GM19351 (cell line): Measurements from ENCODE around the gene WWTR1.

ENCODE experiments used
- ATAC-seq: cut with Tn5 transposase; IDR thresholded peaks from one replicate; pipeline ENCODE4 v1.9.1; 2021; ENCODE audit warnings: mild to moderate bottlenecking, moderate library complexity; ENCODE audit not compliant: unreplicated experiment

WWTR1 gene

DNA sequence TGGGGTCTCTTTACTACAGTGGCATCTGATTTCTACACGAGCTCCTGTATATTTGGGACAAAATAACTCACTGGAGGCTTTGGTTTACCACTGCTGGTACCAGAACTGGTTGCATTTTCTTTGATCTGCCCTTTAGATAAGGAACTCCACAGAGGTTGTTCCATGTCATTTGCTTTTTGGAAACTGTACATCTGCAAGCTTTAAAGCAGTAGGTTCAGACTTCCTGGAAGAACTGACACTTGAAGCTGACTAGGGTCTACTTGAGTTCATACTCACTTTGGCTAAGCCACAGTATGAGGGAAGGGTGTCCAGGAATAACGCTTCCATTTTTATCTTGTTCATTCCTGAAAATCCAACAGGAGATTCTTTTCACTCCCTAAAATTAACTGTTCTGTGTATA is 86.4 kb downstream of the WWTR1 start:
- ATAC-seq, result no peak

DNA sequence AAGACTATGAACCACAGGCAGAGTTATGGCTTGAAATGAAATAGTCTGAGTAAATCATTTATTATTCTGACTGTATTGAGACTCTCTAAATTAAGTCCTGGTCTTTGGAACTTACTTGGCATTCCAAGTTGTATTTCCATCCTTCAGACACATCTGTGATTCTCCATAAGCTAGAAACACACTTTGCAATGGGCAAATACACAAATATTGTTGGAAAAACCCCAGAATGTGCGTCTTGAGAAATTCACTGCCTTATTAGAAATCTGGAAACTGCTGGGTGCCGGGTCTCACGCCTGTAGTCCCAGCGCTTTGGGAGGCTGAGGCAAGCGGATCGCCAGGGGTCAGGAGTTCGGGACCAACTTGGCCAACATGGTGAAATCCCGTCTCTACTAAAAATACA is 87.8 kb downstream of the WWTR1 start:
- ATAC-seq, result no peak

DNA sequence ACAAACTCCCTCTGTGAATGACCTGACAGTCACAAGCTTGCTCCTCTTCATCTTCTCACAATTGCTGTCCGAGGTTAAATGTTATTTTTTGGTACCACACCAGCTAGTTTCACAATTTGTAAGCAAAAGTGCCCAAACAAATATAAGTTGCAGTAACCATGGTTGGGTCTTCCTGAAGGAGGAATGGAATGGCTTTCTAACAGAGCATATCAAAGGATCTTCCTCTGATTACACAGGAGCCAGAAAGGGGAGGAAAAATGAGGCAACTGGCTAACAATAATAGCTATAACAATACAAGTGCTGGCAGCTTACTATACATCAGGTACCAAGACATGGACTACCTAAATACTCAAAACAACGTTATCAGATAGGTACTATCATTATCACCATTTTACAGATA is 90.4 kb downstream of the WWTR1 start:
- ATAC-seq, result no peak

DNA sequence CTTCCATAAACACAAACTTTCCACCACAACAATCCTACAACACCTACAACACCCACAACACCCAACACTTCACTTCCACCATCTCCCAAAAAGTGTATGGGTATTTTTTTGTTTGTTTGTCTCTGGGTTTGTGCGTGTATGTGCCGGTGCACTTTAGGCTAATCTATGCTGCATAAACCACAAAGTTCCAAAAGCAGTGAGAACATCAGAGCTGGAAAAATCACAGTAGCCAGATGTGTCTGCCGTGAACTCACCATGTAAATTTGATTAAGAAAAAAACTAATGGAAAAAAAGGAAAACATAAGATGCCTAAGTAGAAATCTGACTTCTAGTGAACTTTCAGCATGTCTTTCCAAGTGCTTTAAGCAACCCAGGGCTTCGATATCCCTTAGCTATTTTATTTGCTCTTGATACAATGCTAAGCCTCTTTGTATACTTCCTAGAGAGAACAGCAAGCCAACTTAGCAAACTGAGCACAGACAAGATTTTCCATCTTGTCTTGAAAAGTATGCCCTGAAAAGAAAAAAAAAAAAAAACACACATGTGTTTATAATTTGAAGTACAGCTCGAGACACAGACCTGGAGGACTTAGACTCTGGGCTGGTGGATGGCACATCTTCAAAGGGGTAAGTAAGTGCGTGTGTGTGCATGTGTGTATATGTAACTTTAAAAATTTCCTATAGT is 91.4 kb downstream of the WWTR1 start:
- no peak for ATAC-seq

DNA sequence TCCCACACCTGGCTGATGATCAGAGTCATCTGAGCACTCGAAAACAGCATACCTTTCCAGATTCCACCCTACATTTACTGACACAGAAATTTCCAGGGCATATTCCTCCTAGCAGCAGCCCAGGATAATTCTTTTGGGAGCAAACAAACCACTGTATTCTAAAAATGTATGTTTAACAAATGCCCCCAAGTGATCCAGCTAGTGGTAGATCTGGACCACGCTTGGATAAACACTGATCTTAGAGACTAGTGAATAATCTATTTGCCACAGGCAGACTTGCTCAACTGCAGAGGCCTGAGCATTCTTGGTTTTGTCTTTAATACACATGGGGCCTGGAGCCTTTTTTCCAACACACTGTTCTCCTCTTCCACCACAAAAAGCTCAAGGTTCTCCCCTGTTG is 93.7 kb downstream of the WWTR1 start:
- ATAC-seq, result no peak

DNA sequence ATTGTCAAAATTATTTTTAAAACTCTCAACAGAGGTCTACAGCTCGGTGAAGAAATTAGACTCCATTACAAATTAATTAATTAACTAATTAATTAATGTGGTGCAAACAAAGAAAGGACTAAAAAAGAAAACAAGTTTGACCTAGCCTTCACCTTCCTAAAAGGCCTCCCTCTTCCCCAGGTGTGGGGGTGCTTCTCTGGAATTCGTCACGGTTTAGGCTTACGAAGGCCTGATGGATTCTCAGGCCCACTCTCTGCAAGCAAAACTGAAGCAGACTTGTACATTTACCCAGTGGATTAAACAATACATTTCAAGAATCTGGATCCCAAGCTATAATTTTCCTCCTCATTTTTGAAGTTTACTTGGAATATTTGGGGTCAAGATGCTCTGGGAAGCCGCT is 94.7 kb downstream of the WWTR1 start:
- no peak for ATAC-seq

DNA sequence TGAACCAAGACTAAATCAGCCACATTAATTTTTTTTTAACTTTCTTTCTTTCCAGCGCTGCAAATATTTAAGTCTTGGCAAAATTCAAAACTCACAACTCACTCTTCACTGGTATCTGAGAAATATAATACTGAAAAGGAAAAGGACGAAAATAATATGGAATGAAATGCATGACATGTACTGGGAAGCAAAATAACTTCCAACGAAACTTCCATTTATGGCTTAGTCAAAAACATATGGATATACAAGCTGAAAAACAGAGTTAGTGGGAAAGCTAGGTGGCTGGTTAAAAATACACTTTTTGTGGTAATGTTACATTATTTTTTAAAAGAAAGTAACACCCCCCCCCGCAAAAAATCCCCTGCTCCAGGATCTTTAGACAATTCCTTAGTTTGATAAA is 97.2 kb downstream of the WWTR1 start:
- ATAC-seq, result no peak

DNA sequence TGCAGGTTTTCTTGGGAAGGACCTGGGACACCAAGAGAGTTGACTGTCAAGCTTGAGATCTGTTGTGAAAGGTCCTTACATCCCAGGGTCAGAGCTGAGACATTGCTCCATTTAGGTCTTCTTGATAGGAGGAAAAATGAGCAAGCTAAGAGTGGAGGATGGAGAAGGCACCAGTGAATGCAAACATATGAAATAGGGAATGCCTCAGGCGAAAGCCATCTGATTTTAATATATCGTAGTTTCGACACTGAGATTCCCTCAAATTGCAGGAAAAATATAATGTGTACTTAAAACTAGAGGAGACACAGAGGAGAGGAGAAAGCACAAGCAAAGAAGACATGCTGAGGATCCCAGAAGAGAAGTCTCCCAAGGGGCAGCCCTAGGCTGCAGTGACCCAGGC is 97.8 kb downstream of the WWTR1 start:
- ATAC-seq, result no peak

DNA sequence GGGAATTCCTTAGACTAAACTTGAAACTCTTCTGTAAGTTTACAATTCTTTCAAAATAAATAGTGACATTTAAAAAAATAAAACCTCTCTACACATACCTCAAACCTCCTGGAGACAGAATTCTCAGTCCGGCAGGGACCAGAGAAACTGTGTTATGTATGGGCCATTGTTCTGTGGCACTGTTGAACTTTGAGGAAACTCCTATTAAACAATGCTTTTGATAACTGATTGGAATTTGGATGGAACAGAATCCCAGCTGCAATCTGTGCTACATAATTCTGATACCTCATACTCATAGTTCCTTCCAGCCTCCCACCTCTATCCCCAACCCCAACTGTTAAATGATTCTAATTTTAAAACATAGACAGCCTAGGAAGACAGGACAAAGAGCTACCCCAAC is 98.3 kb downstream of the WWTR1 start:
- ATAC-seq, result no peak

DNA sequence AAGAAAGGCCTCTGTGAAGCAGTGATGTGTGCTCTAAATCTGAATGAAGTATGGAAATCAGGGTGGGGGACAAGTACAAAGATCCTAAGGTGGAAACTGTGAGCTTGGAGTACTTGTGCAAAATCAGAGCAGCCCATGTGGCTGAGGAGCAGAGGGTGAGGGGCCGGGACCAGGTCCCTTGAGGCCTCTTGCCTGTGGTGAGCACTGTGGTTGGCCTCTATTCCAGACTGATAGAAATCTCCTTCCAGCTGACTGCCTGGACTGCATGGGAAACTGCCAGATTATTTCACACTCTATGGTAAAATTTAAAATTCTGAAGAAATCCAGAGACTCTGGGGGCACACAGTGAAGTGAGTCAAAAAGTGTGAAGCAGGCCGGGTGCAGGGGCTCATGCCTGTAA is 101.9 kb downstream of the WWTR1 start:
- no peak for ATAC-seq

DNA sequence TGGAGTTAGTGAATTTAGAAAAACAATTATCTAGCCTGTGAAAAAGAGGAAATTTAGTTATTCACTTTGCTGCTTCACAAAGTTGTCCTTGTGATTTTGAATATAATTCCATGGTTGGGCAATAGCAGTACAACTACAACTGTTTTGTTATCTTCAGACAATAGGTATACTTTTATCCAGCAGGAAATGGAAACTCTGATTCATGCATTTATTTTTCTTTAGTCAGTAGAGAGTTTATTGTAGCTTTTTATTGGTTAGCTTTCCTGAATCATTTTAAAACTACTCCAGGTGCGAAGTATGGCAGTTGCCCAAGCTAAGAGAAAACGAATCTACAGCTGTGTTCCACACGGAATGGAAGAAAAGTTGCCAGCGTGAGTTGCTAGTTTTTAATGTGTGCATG is 103.0 kb downstream of the WWTR1 start:
- no peak for ATAC-seq

DNA sequence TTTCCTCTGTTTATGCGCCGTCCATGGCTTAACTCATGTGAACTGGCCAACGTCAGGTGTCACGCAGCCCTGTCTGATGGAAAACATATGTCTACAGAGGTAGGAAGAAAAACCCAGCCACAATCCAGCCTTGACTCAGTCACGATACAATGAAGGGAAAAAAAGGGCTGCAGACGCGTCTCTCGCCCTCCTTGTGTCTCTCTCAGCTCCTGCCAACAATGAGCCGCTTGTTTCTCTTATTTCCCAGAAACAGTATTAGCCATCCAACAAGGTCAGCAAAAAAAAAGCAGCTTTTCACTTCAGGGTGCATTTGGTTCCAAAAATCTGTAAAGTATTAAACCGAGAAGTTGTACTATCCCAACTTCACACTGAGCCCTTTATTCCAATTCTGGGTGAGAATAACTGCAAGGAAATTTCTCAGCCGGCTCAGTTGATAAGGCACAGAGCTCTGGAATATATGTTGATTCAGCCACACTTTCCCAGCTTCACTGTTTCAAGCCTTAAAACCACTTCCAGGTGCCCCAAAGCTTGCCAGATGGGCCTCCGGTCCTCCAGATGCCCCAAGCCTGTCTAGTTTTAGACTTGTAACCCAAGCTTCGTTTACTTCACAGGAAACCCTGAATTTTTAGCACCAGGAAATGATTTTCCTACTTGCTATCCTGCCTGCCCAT is 103.9 kb downstream of the WWTR1 start:
- no peak for ATAC-seq

DNA sequence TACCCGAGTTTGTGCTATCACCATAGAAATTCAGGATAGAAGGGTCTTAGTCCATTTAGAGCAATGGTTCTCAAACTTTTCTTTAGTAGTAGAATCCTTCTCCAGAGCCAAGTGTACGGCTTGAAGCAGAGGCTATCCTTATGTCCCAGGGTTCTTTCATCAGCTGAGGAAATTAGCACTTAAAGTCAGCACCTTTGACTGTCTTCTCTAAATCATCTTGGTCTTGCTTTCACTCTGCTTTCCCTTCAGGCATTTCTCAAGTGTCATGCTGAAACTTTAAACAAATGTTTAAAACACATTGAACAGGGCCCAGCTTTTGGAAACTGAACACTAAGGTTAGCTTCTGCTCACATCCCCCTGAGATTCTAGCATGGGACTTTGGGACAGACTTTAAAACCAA is 105.1 kb downstream of the WWTR1 start:
- ATAC-seq, result no peak

DNA sequence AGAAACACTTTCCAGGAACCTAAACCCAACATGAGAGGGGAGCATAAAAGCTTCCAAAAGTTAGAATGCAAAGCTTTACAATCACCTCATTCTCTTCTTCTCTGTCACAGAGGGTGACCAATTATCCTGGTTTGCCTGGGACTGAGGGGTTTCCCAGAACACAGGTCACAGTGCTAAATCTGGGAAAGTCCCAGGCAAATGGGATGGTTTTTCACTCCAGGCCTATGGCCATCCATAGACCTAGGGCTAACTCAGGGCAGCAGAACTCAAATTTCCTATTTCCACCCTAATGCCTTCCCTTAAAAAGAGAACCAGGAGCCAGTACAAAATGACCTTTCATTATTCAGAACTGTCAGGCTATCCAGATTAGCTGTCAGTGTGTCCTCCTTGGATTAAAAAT is 106.3 kb downstream of the WWTR1 start:
- ATAC-seq, result no peak

DNA sequence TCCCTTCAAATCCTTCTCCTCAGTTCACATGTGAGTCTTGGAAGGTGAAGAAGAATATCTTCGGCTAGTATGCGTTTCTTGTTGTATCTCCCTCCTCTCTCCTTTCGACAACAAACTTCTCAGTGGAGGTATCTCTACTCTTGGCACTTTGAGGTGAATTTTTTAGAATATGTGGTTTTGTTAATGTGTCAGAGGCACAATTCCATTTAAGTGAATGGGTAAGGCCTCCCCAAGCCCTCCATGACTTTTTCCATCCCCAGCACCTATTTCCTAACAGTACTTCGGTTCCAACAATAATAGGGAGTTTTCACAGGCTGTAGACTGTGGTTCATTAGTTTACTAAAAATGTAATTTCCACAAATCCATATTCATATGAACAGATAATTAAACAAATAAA is 109.2 kb downstream of the WWTR1 start:
- ATAC-seq, result no peak

DNA sequence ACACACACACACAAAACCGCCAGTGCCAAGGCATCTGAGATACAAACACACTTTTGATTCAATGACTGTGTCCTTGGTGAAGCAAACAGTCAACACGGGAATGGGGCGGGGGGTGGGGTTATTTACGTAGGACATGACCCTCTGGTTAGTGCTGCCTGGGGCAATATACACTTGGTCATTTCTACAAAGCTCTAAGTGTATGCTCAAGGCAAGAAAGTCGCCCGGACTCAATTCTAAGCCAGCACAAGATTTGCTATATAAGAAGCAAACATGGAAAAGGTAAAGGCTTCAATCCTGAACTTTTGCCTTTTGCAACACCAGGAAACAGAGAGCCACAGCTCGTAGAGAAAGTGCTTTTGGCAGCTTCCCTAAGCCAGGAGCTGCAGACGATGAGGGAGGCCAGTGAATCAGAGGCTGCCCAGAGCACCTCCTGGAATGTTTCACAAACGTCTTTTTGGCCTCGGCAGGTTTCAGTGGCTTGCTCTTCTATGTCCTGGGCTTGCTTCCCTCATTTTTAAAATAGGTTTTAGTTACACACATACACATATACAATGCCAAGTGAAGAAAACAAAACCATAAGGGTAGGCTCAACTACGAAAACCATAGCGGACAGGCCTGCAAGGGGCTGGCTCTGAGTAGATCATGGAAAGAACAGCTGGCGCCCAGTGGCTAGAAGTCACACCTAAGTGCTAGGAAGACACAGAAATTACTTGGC is 109.7 kb downstream of the WWTR1 start:
- ATAC-seq, result no peak

DNA sequence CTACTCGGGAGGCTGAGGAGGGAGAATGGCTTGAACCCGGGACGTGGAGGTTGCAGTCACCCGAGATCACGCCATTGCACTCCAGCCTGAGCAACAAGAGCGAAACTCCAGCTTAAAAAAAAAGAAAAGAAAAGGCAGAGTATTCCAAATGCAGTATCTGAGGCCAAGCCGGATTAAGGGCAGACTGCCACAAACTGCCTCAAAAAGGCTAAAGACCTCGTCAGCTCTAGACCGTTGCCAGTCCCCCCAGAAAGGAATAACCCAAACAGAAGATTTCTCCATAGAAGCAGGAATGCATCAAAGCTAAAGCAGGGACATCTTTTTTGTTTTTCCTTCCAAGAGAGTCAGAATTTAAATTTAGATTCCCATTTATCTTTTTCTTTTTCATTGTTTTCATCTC is 110.4 kb downstream of the WWTR1 start:
- no peak for ATAC-seq

DNA sequence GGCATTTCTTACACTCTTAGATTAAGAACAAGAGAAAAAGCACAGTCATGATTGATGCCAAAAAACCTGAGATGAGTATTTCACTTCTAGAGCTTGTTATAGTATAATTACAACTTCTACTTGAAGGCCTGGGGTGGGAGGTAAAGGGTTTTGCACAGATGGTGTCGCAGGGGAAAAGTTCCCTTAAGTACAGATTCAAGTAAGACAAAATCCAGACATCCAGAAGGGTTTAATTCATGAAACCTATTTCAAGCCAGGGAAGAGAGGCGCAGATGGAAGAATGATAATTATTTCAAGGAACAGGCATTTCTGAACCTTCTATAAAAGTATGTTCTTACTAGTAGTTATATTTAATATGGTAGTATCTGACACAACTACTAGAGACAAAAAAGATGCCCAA is 112.8 kb downstream of the WWTR1 start:
- ATAC-seq, result no peak

DNA sequence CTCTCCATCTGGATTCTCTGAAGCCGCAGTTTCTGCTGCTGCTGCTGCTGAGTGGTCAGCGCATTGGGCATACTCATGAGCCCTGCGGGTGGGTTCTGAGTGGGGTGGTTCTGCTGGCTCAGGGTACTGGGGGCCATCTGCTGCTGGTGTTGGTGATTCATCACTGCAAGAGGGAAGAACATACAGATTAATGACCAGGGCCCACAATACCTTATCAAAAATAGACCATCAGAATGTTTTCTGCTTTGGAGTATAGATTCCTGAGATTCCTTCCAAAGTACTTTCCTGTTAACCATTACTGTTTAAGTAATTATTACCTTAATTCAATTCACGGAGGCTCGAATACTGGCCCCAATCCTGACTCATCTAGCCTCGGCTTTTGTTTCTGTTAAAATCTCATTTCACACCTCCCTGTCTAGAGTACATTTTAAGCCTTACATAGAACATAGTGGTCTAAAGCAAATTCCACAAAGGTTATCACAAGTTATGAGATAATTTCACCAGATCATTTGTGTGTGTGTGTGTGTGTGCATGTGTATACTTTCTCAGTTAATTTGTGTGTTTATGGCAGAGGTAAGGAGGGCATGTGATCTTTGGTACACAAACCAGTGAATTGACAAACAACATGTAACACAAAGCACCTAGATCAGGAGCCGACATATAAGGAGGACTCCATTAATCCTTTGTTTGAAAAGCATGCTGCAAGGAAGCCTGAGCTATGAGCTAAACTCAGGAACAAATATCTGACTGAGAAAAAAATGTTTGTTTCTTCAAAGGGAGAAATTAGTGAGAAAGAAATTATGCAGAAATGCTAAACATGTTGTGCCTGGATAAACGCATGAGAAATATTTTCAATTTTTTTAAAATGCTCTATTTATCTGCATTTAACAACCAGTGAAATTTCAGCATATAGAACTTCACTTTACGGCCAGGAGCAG is 115.2 kb downstream of the WWTR1 start:
- ATAC-seq, result no peak

DNA sequence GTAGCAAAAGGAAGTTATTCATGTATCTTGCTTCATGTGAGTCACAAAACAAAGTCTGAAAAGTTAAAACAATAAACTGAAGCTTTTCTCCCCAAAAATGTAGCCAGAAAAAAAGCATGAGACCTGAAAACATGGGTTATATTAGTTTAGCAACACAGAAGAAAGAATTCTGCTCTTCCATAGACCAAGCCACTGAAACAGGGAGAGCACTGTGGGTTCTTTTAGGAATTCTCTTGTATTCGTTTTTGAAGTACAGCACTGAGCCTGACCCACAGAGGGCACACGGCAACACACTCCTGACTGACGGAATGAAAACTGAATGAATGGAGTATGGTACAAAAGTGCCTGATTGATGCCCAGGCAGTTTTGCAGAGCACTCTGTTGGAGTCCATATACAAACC is 116.7 kb downstream of the WWTR1 start:
- no peak for ATAC-seq

DNA sequence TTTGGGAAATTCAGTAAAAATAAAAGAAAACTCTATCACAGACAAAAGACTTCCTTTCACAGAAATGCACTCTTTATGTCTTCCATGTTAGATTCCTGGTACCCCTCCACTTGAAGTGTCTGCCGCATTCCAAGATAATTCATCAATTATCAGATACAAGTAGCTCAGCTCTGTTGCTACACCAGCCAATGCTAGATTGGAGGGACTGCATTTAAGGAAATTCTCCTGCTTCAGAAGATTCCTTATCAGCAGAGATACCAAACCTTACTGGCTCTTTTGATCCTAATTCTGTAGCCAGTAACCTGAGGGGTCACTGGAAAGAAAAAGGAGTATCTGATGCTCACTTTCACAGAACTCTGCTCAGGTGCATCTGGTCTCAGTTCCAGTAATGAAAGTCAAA is 119.5 kb downstream of the WWTR1 start:
- no peak for ATAC-seq
